SK-N-SH (cell line): ENCODE measurements around the gene C14orf180. TPM values are rescaled to one million over a fixed set of nuclear protein-coding genes. Genes with fewer than 3 reads are reported as not detected.

ENCODE experiments used
- CTCF ChIA-PET: fragments of 300-600, 350-600 bp; formaldehyde crosslinking; extraction: SDS; loops from one replicate; lab custom pipeline; 2021; lab: Yijun Ruan, JAX
- POLR2A ChIA-PET: fragments of 350-600 bp; sonication (Branson Sonifier 250); formaldehyde crosslinking; extraction: SDS; loops from one replicate; lab custom pipeline; 2020; ENCODE audit warnings: antibody characterized with exemption, inconsistent platforms; lab: Yijun Ruan, JAX
- DNase-seq: peaks from one replicate; pipeline ENCODE4 v3.0.0; 2012
- H2AFZ ChIP-seq: fragments of 200-600 bp; sonication (generic); 2 replicates; pipeline ENCODE4 v1.8.1; 2016; ENCODE audit warnings: antibody characterized with exemption, mild to moderate bottlenecking, low read depth
- H3F3A ChIP-seq: fragments of 200-600 bp; sonication (generic); replicated peaks from 2 replicates; pipeline ENCODE3; 2016; ENCODE audit warnings: antibody characterized with exemption, mild to moderate bottlenecking; ENCODE audit not compliant: insufficient read depth
- H3K27ac ChIP-seq, 2 experiments: fragments of 200-500 bp in 1 of 2; fragments of 200-600 bp in 1 of 2; sonication (Bioruptor generic) in 1 of 2; sonication (generic), shearing (Covaris generic) in 1 of 2; 2 replicates each; pipeline versions ENCODE4 v1.5.1 to v1.6.1; 2014 to 2016; ENCODE audit warnings: low read depth in 2 of 2, inconsistent platforms in 1 of 2, low read length in 1 of 2, mild to moderate bottlenecking in 1 of 2, mixed read lengths in 1 of 2
- H3K27me3 ChIP-seq: fragments of 200-600 bp; sonication (generic), shearing (Covaris generic); 2 replicates; pipeline ENCODE4 v1.6.1; 2016; ENCODE audit warnings: mixed run types; ENCODE audit not compliant: insufficient read depth
- H3K36me3 ChIP-seq, 2 experiments: fragments of 200-500 bp in 1 of 2; fragments of 200-600 bp in 1 of 2; sonication (Bioruptor generic) in 1 of 2; sonication (generic) in 1 of 2; replicated peaks in 1 of 2; 2 replicates each; pipeline versions ENCODE3 to v1.5.1; 2014 to 2016; ENCODE audit warnings: low read length in 1 of 2, mild to moderate bottlenecking in 1 of 2; ENCODE audit not compliant: insufficient read depth in 2 of 2, control insufficient read depth in 1 of 2
- H3K4me1 ChIP-seq, 2 experiments: fragments of 200-500 bp in 1 of 2; fragments of 200-600 bp in 1 of 2; sonication (Bioruptor generic) in 1 of 2; sonication (generic), shearing (Covaris generic) in 1 of 2; 2 replicates each; pipeline versions ENCODE4 v1.5.1 to v1.6.1; 2014 to 2016; ENCODE audit warnings: low read depth in 1 of 2, low read length in 1 of 2, mixed run types in 1 of 2; ENCODE audit not compliant: insufficient read depth in 2 of 2, control insufficient read depth in 1 of 2
- H3K4me2 ChIP-seq: fragments of 200-600 bp; sonication (generic), shearing (Covaris generic); 2 replicates; pipeline ENCODE4 v1.6.1; 2017; ENCODE audit warnings: mixed run types
- H3K4me3 ChIP-seq, 2 experiments: fragments of 200-500 bp in 1 of 2; fragments of 200-600 bp in 1 of 2; sonication (Bioruptor generic) in 1 of 2; sonication (generic), shearing (Covaris generic) in 1 of 2; 2 replicates each; pipeline versions ENCODE4 v1.5.1 to v1.8.1; 2014 to 2016; ENCODE audit warnings: low read depth in 2 of 2, inconsistent platforms in 1 of 2, low read length in 1 of 2, mild to moderate bottlenecking in 1 of 2, mixed read lengths in 1 of 2, moderate library complexity in 1 of 2
- H3K79me2 ChIP-seq: fragments of 200-600 bp; sonication (generic); 2 replicates; pipeline ENCODE4 v1.8.1; 2017; ENCODE audit warnings: mild to moderate bottlenecking; ENCODE audit not compliant: insufficient read depth
- H3K9ac ChIP-seq: fragments of 200-600 bp; sonication (generic); 2 replicates; pipeline ENCODE4 v1.6.1; 2017; ENCODE audit warnings: mixed run types
- H3K9me2 ChIP-seq: fragments of 200-600 bp; sonication (generic); 2 replicates; pipeline ENCODE4 v1.6.1; 2017; ENCODE audit warnings: mixed run types
- H3K9me3 ChIP-seq: fragments of 200-600 bp; sonication (generic); 2 replicates; pipeline ENCODE4 v1.6.1; 2017; ENCODE audit warnings: mixed run types, mild to moderate bottlenecking, moderate library complexity
- H4K20me1 ChIP-seq: fragments of 200-600 bp; sonication (generic); 2 replicates; pipeline ENCODE4 v1.6.1; 2017; ENCODE audit warnings: mild to moderate bottlenecking, mixed run types; ENCODE audit not compliant: insufficient read depth
- CHD2 ChIP-seq: fragments of 150-350 bp; IDR thresholded peaks from 2 replicates; pipeline ENCODE4 v1.6.1; 2018; ENCODE audit warnings: low read length; ENCODE audit not compliant: partially characterized antibody
- EP300 ChIP-seq, 2 experiments: IDR thresholded peaks; 2 replicates each; pipeline versions ENCODE4 v1.4.0 to v1.6.1; 2012; ENCODE audit warnings: borderline replicate concordance in 1 of 2, low read depth in 1 of 2, low read length in 1 of 2
- EZH2phosphoT487 ChIP-seq: fragments of 200-600 bp; sonication (generic); IDR thresholded peaks from 2 replicates; pipeline ENCODE4 v1.6.1; 2017; ENCODE audit warnings: low read depth, mixed run types, mild to moderate bottlenecking, antibody characterized with exemption, moderate library complexity, borderline replicate concordance
- FOSL2 ChIP-seq: IDR thresholded peaks from 2 replicates; pipeline ENCODE4 v1.4.0; 2012; ENCODE audit warnings: low read depth, mild to moderate bottlenecking, moderate library complexity, borderline replicate concordance
- FOXJ3 ChIP-seq: sonication (generic); formaldehyde crosslinking; IDR thresholded peaks from 2 replicates; pipeline ENCODE4 v1.5.1; 2020; ENCODE audit warnings: mild to moderate bottlenecking, missing genetic modification reagents
- FOXM1 ChIP-seq: IDR thresholded peaks from 2 replicates; pipeline ENCODE4 v1.4.0; 2012; ENCODE audit warnings: low read depth, mild to moderate bottlenecking
- GABPA ChIP-seq: IDR thresholded peaks from 2 replicates; pipeline ENCODE4 v1.4.0; 2012; ENCODE audit warnings: low read depth, mild to moderate bottlenecking
- GATA2 ChIP-seq: sonication (generic); formaldehyde crosslinking; IDR thresholded peaks from 2 replicates; pipeline ENCODE4 v1.5.0; 2020; ENCODE audit warnings: mild to moderate bottlenecking, missing genetic modification reagents
- JUND ChIP-seq: IDR thresholded peaks from 2 replicates; pipeline ENCODE4 v1.4.0; 2012
- MXI1 ChIP-seq: IDR thresholded peaks from 2 replicates; pipeline ENCODE4 v1.6.1; 2012; ENCODE audit warnings: mild to moderate bottlenecking, low read depth, low read length, improper control_type of control experiment
- POLR2AphosphoS5 ChIP-seq: IDR thresholded peaks from 2 replicates; pipeline ENCODE4 v1.6.1; 2012; ENCODE audit warnings: low read depth, low read length
- RAD21 ChIP-seq: IDR thresholded peaks from 2 replicates; pipeline ENCODE4 v1.6.1; 2012; ENCODE audit warnings: mild to moderate bottlenecking, low read length
- RCOR1 ChIP-seq: fragments of 150-350 bp; IDR thresholded peaks from 2 replicates; pipeline ENCODE4 v1.6.1; 2017; ENCODE audit warnings: antibody characterized with exemption, low read length
- RFX5 ChIP-seq: IDR thresholded peaks from 2 replicates; pipeline ENCODE4 v1.6.1; 2012; ENCODE audit warnings: mild to moderate bottlenecking, improper control_type of control experiment, low read length
- RXRA ChIP-seq: IDR thresholded peaks from 2 replicates; pipeline ENCODE4 v1.4.0; 2012; ENCODE audit warnings: low read depth, mild to moderate bottlenecking, borderline replicate concordance
- SIN3A ChIP-seq: IDR thresholded peaks from 2 replicates; pipeline ENCODE4 v1.6.1; 2012; ENCODE audit warnings: low read depth, mild to moderate bottlenecking, low read length, moderate library complexity, borderline replicate concordance
- SMC3 ChIP-seq: IDR thresholded peaks from 2 replicates; pipeline ENCODE4 v1.6.1; 2012; ENCODE audit warnings: low read depth, low read length, improper control_type of control experiment
- TCF12 ChIP-seq: IDR thresholded peaks from 2 replicates; pipeline ENCODE4 v1.4.0; 2012
- TEAD4 ChIP-seq: IDR thresholded peaks from 2 replicates; pipeline ENCODE4 v1.4.0; 2012; ENCODE audit warnings: mild to moderate bottlenecking, borderline replicate concordance; ENCODE audit not compliant: insufficient read depth
- WGBS: methylation state at CpG from one replicate; pipeline ENCODE4 v1.1.6; 2017; ENCODE audit warnings: low lambda C conversion rate; 5-methylcytosine and 5-hydroxymethylcytosine counted together
- polyA plus RNA-seq, 3 experiments: library from polyadenylated mRNA; depleted of rRNA; stranded (reverse); fragments of >200 nt; gene quantifications; 2 replicates each; pipeline ENCODE4 v1.2.3, GENCODE V29; 2012
- TF ChIP-seq, protein P1 (sequence below): IDR thresholded peaks from 2 replicates; pipeline ENCODE4 v1.6.1; 2012; ENCODE audit warnings: mild to moderate bottlenecking, low read depth, low read length, moderate library complexity
- TF ChIP-seq, protein P2 (sequence below): IDR thresholded peaks from 2 replicates; pipeline ENCODE4; 2012
- TF ChIP-seq, protein P3 (sequence below): IDR thresholded peaks from 2 replicates; pipeline ENCODE4 v1.4.0; 2012; ENCODE audit warnings: low read depth
- TF ChIP-seq, protein P4 (sequence below): fragments of 150-350 bp; IDR thresholded peaks from 2 replicates; pipeline ENCODE4 v1.6.1; 2017; ENCODE audit warnings: antibody characterized with exemption, low read length, low read depth, borderline replicate concordance
- TF ChIP-seq, protein P5 (sequence below): IDR thresholded peaks from 2 replicates; pipeline ENCODE4 v1.4.0; 2012; ENCODE audit warnings: low read depth, borderline replicate concordance

C14orf180 gene
- polyA plus RNA-seq, 1 of the 3 experiments (the other 2 are of a cell fraction) = not detected

DNA sequence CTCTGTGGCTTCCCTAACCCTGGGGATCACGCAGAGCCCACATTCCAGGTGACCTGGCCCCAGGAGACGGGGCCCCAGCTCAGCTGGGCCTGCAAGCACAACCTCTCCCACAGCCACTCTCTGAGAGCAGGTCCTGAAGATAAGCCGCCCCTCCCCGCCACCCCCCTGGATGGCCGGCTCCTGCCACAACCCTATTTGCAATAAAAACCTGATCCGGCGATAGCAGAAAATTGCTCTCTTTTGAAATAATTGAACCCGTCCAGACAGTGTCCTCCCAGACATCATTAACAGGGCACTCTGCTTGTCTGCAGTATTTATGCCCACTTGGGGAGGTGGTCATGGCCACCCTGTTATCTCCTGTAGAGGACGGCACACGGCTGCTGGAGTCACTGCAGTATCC lies 5.0 kb downstream of the C14orf180 start:
- ChIA-PET CTCF (no interaction called here), POLR2A (no interaction called here)

DNA sequence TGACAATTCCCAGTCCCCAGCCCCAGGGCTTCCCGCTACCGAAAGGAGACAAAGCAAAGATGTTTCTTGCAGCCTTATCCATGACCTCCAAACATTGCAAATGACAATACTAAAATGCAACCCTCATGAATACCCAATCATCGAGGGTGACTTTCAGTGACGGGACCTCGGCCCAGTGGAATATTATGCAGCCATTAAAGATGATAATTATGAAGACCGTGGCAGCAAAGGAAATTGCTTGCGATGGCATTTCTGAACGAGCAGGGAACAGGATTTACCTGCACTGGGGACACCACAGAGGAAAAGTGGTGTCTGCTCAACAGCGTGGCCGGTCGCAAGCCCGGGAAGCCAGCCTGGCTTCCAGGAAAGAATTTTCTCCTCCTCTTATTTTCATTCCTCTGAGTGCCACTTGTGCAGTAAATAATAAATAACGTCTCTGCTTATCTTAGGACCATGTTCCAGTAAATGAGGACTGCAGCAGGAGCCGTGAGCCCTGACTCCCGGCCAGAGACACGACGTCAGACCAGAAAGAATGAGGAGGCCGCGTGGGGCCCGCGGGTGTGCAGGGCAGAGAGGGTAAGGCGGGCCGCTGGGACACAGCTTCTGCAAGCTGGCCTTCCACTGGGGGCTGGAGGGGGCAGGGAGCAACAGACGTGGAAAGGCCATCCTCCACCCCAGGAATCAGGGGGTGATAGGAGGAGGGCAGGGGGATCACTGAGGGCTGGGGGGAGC lies 6.6 kb downstream of the C14orf180 start:
- no peaks in the 10 kb centered on the region for H3K27me3 ChIP-seq
- TF ChIP-seq FOSL2 (no peak), FOXM1 (no peak), JUND (no peak), TCF12 (no peak), EP300 (IDR thresholded peaks at IDR 0.05; ENCODE audit: borderline replicate concordance in 1 of 2, low read depth in 1 of 2, low read length in 1 of 2) (no peak), RFX5 (no peak), POLR2AphosphoS5 (no peak), GABPA (no peak)
- TF ChIP-seq, protein P1, sequence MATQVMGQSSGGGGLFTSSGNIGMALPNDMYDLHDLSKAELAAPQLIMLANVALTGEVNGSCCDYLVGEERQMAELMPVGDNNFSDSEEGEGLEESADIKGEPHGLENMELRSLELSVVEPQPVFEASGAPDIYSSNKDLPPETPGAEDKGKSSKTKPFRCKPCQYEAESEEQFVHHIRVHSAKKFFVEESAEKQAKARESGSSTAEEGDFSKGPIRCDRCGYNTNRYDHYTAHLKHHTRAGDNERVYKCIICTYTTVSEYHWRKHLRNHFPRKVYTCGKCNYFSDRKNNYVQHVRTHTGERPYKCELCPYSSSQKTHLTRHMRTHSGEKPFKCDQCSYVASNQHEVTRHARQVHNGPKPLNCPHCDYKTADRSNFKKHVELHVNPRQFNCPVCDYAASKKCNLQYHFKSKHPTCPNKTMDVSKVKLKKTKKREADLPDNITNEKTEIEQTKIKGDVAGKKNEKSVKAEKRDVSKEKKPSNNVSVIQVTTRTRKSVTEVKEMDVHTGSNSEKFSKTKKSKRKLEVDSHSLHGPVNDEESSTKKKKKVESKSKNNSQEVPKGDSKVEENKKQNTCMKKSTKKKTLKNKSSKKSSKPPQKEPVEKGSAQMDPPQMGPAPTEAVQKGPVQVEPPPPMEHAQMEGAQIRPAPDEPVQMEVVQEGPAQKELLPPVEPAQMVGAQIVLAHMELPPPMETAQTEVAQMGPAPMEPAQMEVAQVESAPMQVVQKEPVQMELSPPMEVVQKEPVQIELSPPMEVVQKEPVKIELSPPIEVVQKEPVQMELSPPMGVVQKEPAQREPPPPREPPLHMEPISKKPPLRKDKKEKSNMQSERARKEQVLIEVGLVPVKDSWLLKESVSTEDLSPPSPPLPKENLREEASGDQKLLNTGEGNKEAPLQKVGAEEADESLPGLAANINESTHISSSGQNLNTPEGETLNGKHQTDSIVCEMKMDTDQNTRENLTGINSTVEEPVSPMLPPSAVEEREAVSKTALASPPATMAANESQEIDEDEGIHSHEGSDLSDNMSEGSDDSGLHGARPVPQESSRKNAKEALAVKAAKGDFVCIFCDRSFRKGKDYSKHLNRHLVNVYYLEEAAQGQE = no peak
- TF ChIP-seq, protein P2, sequence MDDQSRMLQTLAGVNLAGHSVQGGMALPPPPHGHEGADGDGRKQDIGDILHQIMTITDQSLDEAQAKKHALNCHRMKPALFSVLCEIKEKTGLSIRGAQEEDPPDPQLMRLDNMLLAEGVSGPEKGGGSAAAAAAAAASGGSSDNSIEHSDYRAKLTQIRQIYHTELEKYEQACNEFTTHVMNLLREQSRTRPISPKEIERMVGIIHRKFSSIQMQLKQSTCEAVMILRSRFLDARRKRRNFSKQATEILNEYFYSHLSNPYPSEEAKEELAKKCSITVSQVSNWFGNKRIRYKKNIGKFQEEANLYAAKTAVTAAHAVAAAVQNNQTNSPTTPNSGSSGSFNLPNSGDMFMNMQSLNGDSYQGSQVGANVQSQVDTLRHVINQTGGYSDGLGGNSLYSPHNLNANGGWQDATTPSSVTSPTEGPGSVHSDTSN = no peak
- TF ChIP-seq, protein P3, sequence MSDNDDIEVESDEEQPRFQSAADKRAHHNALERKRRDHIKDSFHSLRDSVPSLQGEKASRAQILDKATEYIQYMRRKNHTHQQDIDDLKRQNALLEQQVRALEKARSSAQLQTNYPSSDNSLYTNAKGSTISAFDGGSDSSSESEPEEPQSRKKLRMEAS = no peak

More for the DNA sequence above, 5.0 kb downstream of the C14orf180 start:
- Histone ChIP-seq H3F3A (no peaks in the 10 kb centered on the region), H3K4me1 (peaks cover 0 to 98% of the 10 kb centered on the region in 2 experiments; a peak in 1 of 4 replicates), H3K9me2 (no peaks in the 10 kb centered on the region), H3K9ac (no peak overlapping the region), H2AFZ (no peak overlapping the region), H3K27ac (peak overlapping the region in 1 of 2 experiments; percentile 97; a peak in 2 of 4 replicates), H3K27me3 (no peaks in the 10 kb centered on the region), H3K9me3 (no peaks in the 10 kb centered on the region), H3K4me3 (no peak overlapping the region), H3K36me3 (no peaks in the 10 kb centered on the region), H3K79me2 (no peaks in the 10 kb centered on the region), H3K4me2 (no peak overlapping the region), H4K20me1 (no peaks in the 10 kb centered on the region)
- DNase-seq = peak; percentile 91
- WGBS = 47% methylated on average over 6 of the region's 10 CpGs
- no peak for TF ChIP-seq RXRA
- peak; percentile 93 for TF ChIP-seq RCOR1
- peak in 1 of 2 experiments; percentile 89; a peak in 2 of 4 replicates for TF ChIP-seq EP300 (IDR thresholded peaks at IDR 0.05; ENCODE audit: borderline replicate concordance in 1 of 2, low read depth in 1 of 2, low read length in 1 of 2)
- TF ChIP-seq FOXM1 = no peak
- TF ChIP-seq RAD21 = peak; percentile 46
- no peak for TF ChIP-seq SIN3A
- 0 out of 2 replicates have a peak, but pooled peaks have one; percentile 17 for TF ChIP-seq SMC3
- peak; percentile 63 for TF ChIP-seq MXI1
- TF ChIP-seq FOSL2 = no peak
- TF ChIP-seq GATA2 (CRISPR knock-in tag) = peak; percentile 98
- TF ChIP-seq, protein P4, sequence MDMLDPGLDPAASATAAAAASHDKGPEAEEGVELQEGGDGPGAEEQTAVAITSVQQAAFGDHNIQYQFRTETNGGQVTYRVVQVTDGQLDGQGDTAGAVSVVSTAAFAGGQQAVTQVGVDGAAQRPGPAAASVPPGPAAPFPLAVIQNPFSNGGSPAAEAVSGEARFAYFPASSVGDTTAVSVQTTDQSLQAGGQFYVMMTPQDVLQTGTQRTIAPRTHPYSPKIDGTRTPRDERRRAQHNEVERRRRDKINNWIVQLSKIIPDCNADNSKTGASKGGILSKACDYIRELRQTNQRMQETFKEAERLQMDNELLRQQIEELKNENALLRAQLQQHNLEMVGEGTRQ = no peak
- TF ChIP-seq CHD2 = peak; percentile 77
- 0 out of 2 replicates have a peak, but pooled peaks have one; percentile 35 for TF ChIP-seq FOXJ3 (CRISPR knock-in tag)
- TF ChIP-seq, protein P3 = no peak
- no peak for TF ChIP-seq TEAD4
- TF ChIP-seq EZH2phosphoT487 = no peak
- TF ChIP-seq, protein P5, sequence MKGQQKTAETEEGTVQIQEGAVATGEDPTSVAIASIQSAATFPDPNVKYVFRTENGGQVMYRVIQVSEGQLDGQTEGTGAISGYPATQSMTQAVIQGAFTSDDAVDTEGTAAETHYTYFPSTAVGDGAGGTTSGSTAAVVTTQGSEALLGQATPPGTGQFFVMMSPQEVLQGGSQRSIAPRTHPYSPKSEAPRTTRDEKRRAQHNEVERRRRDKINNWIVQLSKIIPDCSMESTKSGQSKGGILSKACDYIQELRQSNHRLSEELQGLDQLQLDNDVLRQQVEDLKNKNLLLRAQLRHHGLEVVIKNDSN = no peak

More for the DNA sequence above, 6.6 kb downstream of the C14orf180 start:
- no peaks in the 10 kb centered on the region for H3K9me3 ChIP-seq
- H3K9me2 ChIP-seq = no peaks in the 10 kb centered on the region
- POLR2A ChIA-PET = interaction anchor here (0.5 to 1.1 kb wide), 3 partner anchors 9 to 150 kb away, joined by 3 to 4 read pairs (median 3); no protein-coding TSS in a partner anchor
- no peaks in the 10 kb centered on the region for H3K36me3 ChIP-seq
- no peak for DNase-seq
- H3K4me3 ChIP-seq = no peak overlapping the region
- H3K4me1 ChIP-seq = peaks cover 0 to 98% of the 10 kb centered on the region in 2 experiments; a peak in 1 of 4 replicates
- no peaks in the 10 kb centered on the region for H3K79me2 ChIP-seq
- H2AFZ ChIP-seq = no peak overlapping the region
- CTCF ChIA-PET = interaction anchor here (2.3 kb wide), 1 partner anchor 54 kb away, joined by 8 read pairs; no protein-coding TSS in a partner anchor
- WGBS = 52% methylated on average over 23 of the region's 24 CpGs
- H3K4me2 ChIP-seq = no peak overlapping the region
- peak overlapping the region in 1 of 2 experiments; percentile 97; a peak in 2 of 4 replicates for H3K27ac ChIP-seq
- H4K20me1 ChIP-seq = no peaks in the 10 kb centered on the region
- no peaks in the 10 kb centered on the region for H3F3A ChIP-seq
- no peak overlapping the region for H3K9ac ChIP-seq
